Osteoblast (primary cell): Measurements from ENCODE around the gene ARSK. TPM values are rescaled to one million over a fixed set of nuclear protein-coding genes. Genes with fewer than 3 reads are reported as not detected.

ENCODE experiments used
- DNase-seq: peaks from one replicate; pipeline ENCODE4 v3.0.0; 2011; ENCODE audit warnings: low spot score, mixed read lengths; ENCODE audit not compliant: insufficient read length; ENCODE audit errors: missing footprints
- H2AFZ ChIP-seq: 2 replicates; pipeline ENCODE4 v1.6.0; 2011; ENCODE audit warnings: mild to moderate bottlenecking, low read length
- H3K27ac ChIP-seq: 2 replicates; pipeline ENCODE4 v1.5.1; 2011; ENCODE audit warnings: mild to moderate bottlenecking, low read depth, low read length, moderate library complexity
- H3K27me3 ChIP-seq: 2 replicates; pipeline ENCODE4 v1.6.0; 2012; ENCODE audit warnings: mild to moderate bottlenecking, control low read depth, inconsistent platforms, low read length, moderate library complexity; ENCODE audit not compliant: insufficient read depth
- H3K36me3 ChIP-seq: 2 replicates; pipeline ENCODE4 v1.5.1; 2011; ENCODE audit warnings: mild to moderate bottlenecking, low read length, control low read depth, moderate library complexity; ENCODE audit not compliant: insufficient read depth
- H3K4me1 ChIP-seq: 2 replicates; pipeline ENCODE4 v1.5.1; 2011; ENCODE audit warnings: mild to moderate bottlenecking, low read length, control low read depth, moderate library complexity; ENCODE audit not compliant: insufficient read depth
- H3K4me2 ChIP-seq: 2 replicates; pipeline ENCODE4 v1.6.0; 2011; ENCODE audit warnings: mild to moderate bottlenecking, low read length; ENCODE audit not compliant: insufficient read depth
- H3K4me3 ChIP-seq: fragments of 200-600 bp; sonication (generic); 3 replicates; pipeline ENCODE4 v1.5.1; 2012; ENCODE audit warnings: mild to moderate bottlenecking, low read length, inconsistent platforms; ENCODE audit not compliant: insufficient read depth
- H3K79me2 ChIP-seq: 2 replicates; pipeline ENCODE4 v1.6.0; 2012; ENCODE audit warnings: mild to moderate bottlenecking, low read length, control low read depth, inconsistent platforms; ENCODE audit not compliant: insufficient read depth
- H3K9me3 ChIP-seq: 2 replicates; pipeline ENCODE4 v1.5.1; 2011; ENCODE audit warnings: low read depth, low read length, control low read depth
- H4K20me1 ChIP-seq: 2 replicates; pipeline ENCODE4 v1.6.0; 2012; ENCODE audit warnings: mild to moderate bottlenecking, low read length, control low read depth; ENCODE audit not compliant: insufficient read depth
- CTCF ChIP-seq: IDR thresholded peaks from 2 replicates; pipeline ENCODE4 v1.5.1; 2011; ENCODE audit warnings: mild to moderate bottlenecking, low read depth, low read length, moderate library complexity; ENCODE audit errors: extremely low read depth
- total RNA-seq: library from RNA; depleted of rRNA; stranded (reverse); fragments of >200 nt; gene quantifications from 2 replicates; pipeline ENCODE4 v1.2.3, GENCODE V29; 2012

ARSK gene
- total RNA-seq, 1 donor, result 10.5 TPM

GRCh38 chr5:95555553-95555952 is 652 bp downstream of the ARSK start:
- H2AFZ ChIP-seq, result peak overlapping the region; percentile 97
- peak overlapping the region; percentile 93 for H3K4me3 ChIP-seq
- no peaks in the 10 kb centered on the region for H3K27me3 ChIP-seq
- no peaks in the 10 kb centered on the region for H3K9me3 ChIP-seq
- H4K20me1 ChIP-seq, result no peaks in the 10 kb centered on the region
- peaks cover 8% of the 10 kb centered on the region for H3K36me3 ChIP-seq
- H3K4me2 ChIP-seq, result peak overlapping the region; percentile 82
- DNase-seq, result peak; percentile 44
- peaks cover 22% of the 10 kb centered on the region for H3K4me1 ChIP-seq
- H3K79me2 ChIP-seq, result peaks cover 68% of the 10 kb centered on the region
- no peak for TF ChIP-seq CTCF
- H3K27ac ChIP-seq, result peak overlapping the region; percentile 88

GRCh38 chr5:95557841-95558240 is 2.9 kb downstream of the ARSK start:
- Histone ChIP-seq H3K9me3 (no peaks in the 10 kb centered on the region), H3K4me1 (peaks cover 22% of the 10 kb centered on the region), H3K79me2 (peaks cover 51% of the 10 kb centered on the region), H3K27ac (no peak overlapping the region), H3K27me3 (no peaks in the 10 kb centered on the region), H4K20me1 (no peaks in the 10 kb centered on the region), H3K36me3 (peaks cover 2% of the 10 kb centered on the region), H3K4me3 (no peak overlapping the region), H3K4me2 (peak overlapping the region; percentile 20), H2AFZ (no peak overlapping the region)
- TF ChIP-seq CTCF, result no peak
- no peak for DNase-seq

- no peaks in the 10 kb centered on the region for H3K9me3 ChIP-seq
- DNase-seq, result no peak
- no peaks in the 10 kb centered on the region for H3K27me3 ChIP-seq
- TF ChIP-seq CTCF, result no peak
- H3K36me3 ChIP-seq, result peaks cover 3% of the 10 kb centered on the region
- no peak overlapping the region for H3K27ac ChIP-seq
- no peak overlapping the region for H3K4me3 ChIP-seq
- H2AFZ ChIP-seq, result no peak overlapping the region
- H4K20me1 ChIP-seq, result no peaks in the 10 kb centered on the region
- H3K79me2 ChIP-seq, result peaks cover 22% of the 10 kb centered on the region
- H3K4me1 ChIP-seq, result peaks cover 15% of the 10 kb centered on the region
- no peak overlapping the region for H3K4me2 ChIP-seq
Measured at GRCh38 chr5:95562282-95562681, 7.4 kb downstream of the ARSK start.

GRCh38 chr5:95563367-95563766 is 8.5 kb downstream of the ARSK start:
- TF ChIP-seq CTCF, result no peak
- no peaks in the 10 kb centered on the region for H3K27me3 ChIP-seq
- no peak overlapping the region for H3K4me2 ChIP-seq
- H2AFZ ChIP-seq, result no peak overlapping the region
- no peak for DNase-seq
- H4K20me1 ChIP-seq, result no peaks in the 10 kb centered on the region
- no peak overlapping the region for H3K4me3 ChIP-seq
- peaks cover 15% of the 10 kb centered on the region for H3K79me2 ChIP-seq
- H3K36me3 ChIP-seq, result peaks cover 6% of the 10 kb centered on the region
- H3K27ac ChIP-seq, result no peak overlapping the region
- H3K4me1 ChIP-seq, result peaks cover 6% of the 10 kb centered on the region
- no peaks in the 10 kb centered on the region for H3K9me3 ChIP-seq
